K562 (cell line): ENCODE data around the gene CDYL. TPM values are rescaled to one million over a fixed set of nuclear protein-coding genes. Genes with fewer than 3 reads are reported as not detected.

Experiments used
- ATAC-seq: fragments of 200-7000 bp; cut with Tn5 transposase; 3 replicates; pipeline ENCODE4 v1.9.1; 2020; ENCODE audit warnings: moderate library complexity
- BruUV-seq: library from RNA; stranded (reverse); fragments of 400-500 nt; replicated peaks from 2 replicates; lab custom pipeline; 2021; lab: Mats Ljungman, UMichigan
- CTCF ChIA-PET: fragments of 300-600 bp; formaldehyde crosslinking; extraction: SDS; loops from one replicate; lab custom pipeline; 2021; ENCODE audit warnings: low intra/inter-chr PET ratio; lab: Yijun Ruan, JAX
- POLR2A ChIA-PET: fragments of 300-600, 350-650 bp; sonication (Branson Sonifier 250); formaldehyde crosslinking; extraction: SDS; loops from one replicate; lab custom pipeline; 2021; ENCODE audit warnings: antibody characterized with exemption, inconsistent platforms; lab: Yijun Ruan, JAX
- DNase-seq, 4 experiments: peaks; one replicate each; pipeline versions ENCODE4 v3.0.0 to v3.0.0-alpha.2; 2011 to 2018; ENCODE audit warnings: low spot score in 3 of 4, mixed read lengths in 3 of 4; ENCODE audit errors: extremely low read depth in 1 of 4
- FAIRE-seq: peaks from 2 replicates; lab custom pipeline; 2011; peaks lifted over from hg19 to GRCh38; lab: Jason Lieb, UNC
- H2AFZ ChIP-seq: 2 replicates; pipeline ENCODE4 v1.6.0; 2011; ENCODE audit warnings: low read depth, low read length, control low read depth, inconsistent platforms
- H3K27ac ChIP-seq: fragments of 200-600 bp; 3 replicates; pipeline ENCODE4 v1.8.0; 2011; ENCODE audit warnings: low read depth, mild to moderate bottlenecking, control low read depth, inconsistent platforms, low read length, moderate library complexity, mixed read lengths; ENCODE audit errors: extremely low read depth
- H3K27me3 ChIP-seq, 2 experiments: fragments of 300-600 bp in 1 of 2; 2 replicates in 1 of 2; 3 replicates in 1 of 2; pipeline versions ENCODE4 v1.6.0 to v1.8.0; 2011; ENCODE audit warnings: inconsistent platforms in 2 of 2, low read length in 2 of 2, mild to moderate bottlenecking in 1 of 2, mixed read lengths in 1 of 2, moderate library complexity in 1 of 2; ENCODE audit not compliant: control insufficient read depth in 2 of 2, insufficient read depth in 2 of 2
- H3K36me3 ChIP-seq: fragments of 300-600 bp; 3 replicates; pipeline ENCODE4 v1.8.0; 2011; ENCODE audit warnings: mild to moderate bottlenecking, low read length, inconsistent platforms; ENCODE audit not compliant: control insufficient read depth, insufficient read depth
- H3K4me1 ChIP-seq, 2 experiments: fragments of 200-600 bp in 1 of 2; replicated peaks in 1 of 2; 2 replicates in 1 of 2; 3 replicates in 1 of 2; pipeline versions ENCODE4 v1.5.1 to v1.8.0; 2011; ENCODE audit warnings: inconsistent platforms in 2 of 2, low read length in 2 of 2, mild to moderate bottlenecking in 1 of 2, mixed read lengths in 1 of 2, moderate library complexity in 1 of 2; ENCODE audit not compliant: control insufficient read depth in 2 of 2, insufficient read depth in 2 of 2
- H3K4me2 ChIP-seq: 2 replicates; pipeline ENCODE4 v1.6.1; 2011; ENCODE audit warnings: low read length, control low read depth, inconsistent platforms, mixed read lengths; ENCODE audit not compliant: insufficient read depth
- H3K4me3 ChIP-seq: fragments of 200-600 bp; sonication (generic), shearing (Covaris generic); 2 replicates; pipeline ENCODE4 v1.5.1; 2016; ENCODE audit warnings: control low read depth, inconsistent platforms
- H3K79me2 ChIP-seq: fragments of 200-600 bp; 3 replicates; pipeline ENCODE4 v1.8.0; 2011; ENCODE audit warnings: low read length, inconsistent platforms; ENCODE audit not compliant: control insufficient read depth, insufficient read depth
- H3K9ac ChIP-seq, 2 experiments: 2 replicates each; pipeline versions ENCODE4 v1.6.0 to v1.6.1; 2011; ENCODE audit warnings: low read depth in 2 of 2, low read length in 2 of 2, control low read depth in 1 of 2, inconsistent platforms in 1 of 2, mild to moderate bottlenecking in 1 of 2, mixed read lengths in 1 of 2; ENCODE audit not compliant: insufficient read depth in 1 of 2
- H3K9me1 ChIP-seq: one replicate; pipeline ENCODE4 v1.6.0; 2011; ENCODE audit warnings: inconsistent platforms, mild to moderate bottlenecking, low read length, moderate library complexity; ENCODE audit not compliant: control insufficient read depth, insufficient read depth
- H3K9me3 ChIP-seq: replicated peaks from 2 replicates; pipeline ENCODE4 v1.5.1; 2011; ENCODE audit warnings: low read depth, low read length, inconsistent platforms; ENCODE audit not compliant: control insufficient read depth, insufficient read depth
- H4K20me1 ChIP-seq: replicated peaks from 2 replicates; pipeline ENCODE4 v1.6.1; 2011; ENCODE audit warnings: low read length, inconsistent platforms, mixed read lengths; ENCODE audit not compliant: control insufficient read depth, insufficient read depth
- ARID1B ChIP-seq: fragments of 450-650 bp; IDR thresholded peaks from 2 replicates; pipeline ENCODE4 v1.6.1; 2016; ENCODE audit warnings: antibody characterized with exemption, mild to moderate bottlenecking, inconsistent platforms
- CBFA2T3 ChIP-seq: fragments of 450-650 bp; IDR thresholded peaks from 2 replicates; pipeline ENCODE4 v1.6.1; 2017
- CEBPB ChIP-seq: fragments of 450-650 bp; IDR thresholded peaks from 2 replicates; pipeline ENCODE4 v1.6.1; 2016; ENCODE audit warnings: missing genetic modification characterization, missing compliant biosample characterization
- CEBPG ChIP-seq, 3 experiments: fragments of 200-800 bp in 1 of 3; sonication (Bioruptor generic) in 1 of 3; sonication (generic) in 1 of 3; formaldehyde crosslinking in 1 of 3; IDR thresholded peaks in 2 of 3; conservative IDR thresholded peaks in 1 of 3; 2 replicates each; pipeline versions ENCODE4 v1.6.1 to v1.8.0; 2016 to 2022; ENCODE audit warnings: missing compliant biosample characterization in 2 of 3, missing genetic modification characterization in 2 of 3, mild to moderate bottlenecking in 1 of 3, missing genetic modification reagents in 1 of 3
- CREM ChIP-seq: IDR thresholded peaks from 2 replicates; pipeline ENCODE4 v1.6.1; 2014; ENCODE audit warnings: antibody characterized with exemption, low read depth
- EGR1 ChIP-seq: fragments of 450-650 bp; conservative IDR thresholded peaks from 2 replicates; pipeline ENCODE4 v1.6.1; 2017; ENCODE audit warnings: mild to moderate bottlenecking
- ESRRA ChIP-seq: fragments of 450-650 bp; IDR thresholded peaks from 2 replicates; pipeline ENCODE4 v1.6.1; 2014; ENCODE audit warnings: low read depth, mild to moderate bottlenecking, moderate library complexity, borderline replicate concordance
- HDAC1 ChIP-seq, 2 experiments: fragments of 450-650 bp; IDR thresholded peaks; 2 replicates each; pipeline ENCODE4 v1.6.1; 2016 to 2017; ENCODE audit warnings: inconsistent platforms in 1 of 2, mild to moderate bottlenecking in 1 of 2, moderate library complexity in 1 of 2
- HMG20B ChIP-seq: fragments of 250-450 bp; sonication (Bioruptor Pico); IDR thresholded peaks from 2 replicates; pipeline ENCODE4 v1.5.0; 2021; ENCODE audit warnings: mild to moderate bottlenecking
- LEF1 ChIP-seq: fragments of 450-650 bp; IDR thresholded peaks from 2 replicates; pipeline ENCODE4 v1.6.1; 2016; ENCODE audit warnings: mild to moderate bottlenecking
- NCOR1 ChIP-seq: fragments of 450-650 bp; IDR thresholded peaks from 2 replicates; pipeline ENCODE4 v1.6.1; 2016; ENCODE audit warnings: mild to moderate bottlenecking, moderate library complexity
- POU5F1 ChIP-seq: fragments of 150-350 bp; IDR thresholded peaks from 2 replicates; pipeline ENCODE4 v1.6.1; 2014; ENCODE audit warnings: borderline replicate concordance, low read length, low read depth, mild to moderate bottlenecking; ENCODE audit not compliant: partially characterized antibody
- PURB ChIP-seq: sonication (generic); formaldehyde crosslinking; IDR thresholded peaks from 2 replicates; pipeline ENCODE4 v1.9.0; 2021; ENCODE audit warnings: low read depth, mild to moderate bottlenecking, missing genetic modification reagents
- SMARCA5 ChIP-seq: fragments of 450-650 bp; IDR thresholded peaks from 2 replicates; pipeline ENCODE4 v1.6.1; 2016
- SOX6 ChIP-seq: fragments of 450-650 bp; IDR thresholded peaks from 2 replicates; pipeline ENCODE4 v1.6.1; 2014; ENCODE audit warnings: mild to moderate bottlenecking
- TCF3 ChIP-seq: sonication (generic); formaldehyde crosslinking; IDR thresholded peaks from 2 replicates; pipeline ENCODE4 v1.4.0; 2020; ENCODE audit warnings: mild to moderate bottlenecking, missing genetic modification reagents
- ZNF354B ChIP-seq: fragments of 250-450 bp; sonication (Bioruptor Pico); IDR thresholded peaks from 2 replicates; pipeline ENCODE4 v1.4.0; 2020
- ZNF384 ChIP-seq: IDR thresholded peaks from 2 replicates; pipeline ENCODE4 v1.6.1; 2012; ENCODE audit warnings: low read depth, low read length, improper control_type of control experiment
- WGBS: fragments of 100-300 bp; shearing (Covaris generic); methylation state at CpG from one replicate; pipeline ENCODE4 v1.1.6; 2016; ENCODE audit warnings: low coverage, mixed read lengths; ENCODE audit not compliant: insufficient coverage; ENCODE audit errors: missing lambda C conversion rate; 5-methylcytosine and 5-hydroxymethylcytosine counted together
- in situ Hi-C: fragments of 300-500 bp; cut with MboI; formaldehyde crosslinking; loops from 4 replicates; pipeline ENCODE4 v1.15.0; 2018; ENCODE audit warnings: inconsistent platforms, mixed read lengths
- intact Hi-C: fragments of 100-400 bp; cut with micrococcal nuclease; formaldehyde crosslinking; loops from 2 replicates; pipeline ENCODE4 v1.14.2; 2022
- polyA plus RNA-seq, 8 experiments: library from polyadenylated mRNA; depleted of rRNA in 4 of 8; stranded (reverse) in 5 of 8; unstranded in 3 of 8; fragments of >200 nt; fragmentation: Nextera tagmentation in 2 of 8; fragmentation: Illumina TruSeq in 1 of 8; extraction: Ambion mirVana in 2 of 8; extraction: Trizol in 1 of 8; gene quantifications; 2 replicates each; pipeline versions ENCODE4 v1.2.1 to v1.2.3, GENCODE V29; 2011 to 2014; ENCODE audit warnings: inconsistent platforms in 1 of 8, missing spikeins in 1 of 8
- total RNA-seq, 7 experiments: library from RNA; depleted of rRNA in 6 of 7; stranded (reverse); fragments of >200 nt in 6 of 7; fragmentation: Illumina TruSeq in 2 of 7; extraction: Trizol in 2 of 7; gene quantifications; 2 replicates each; pipeline versions ENCODE4 v1.2.1 to v1.2.3, GENCODE V29; 2011 to 2021; ENCODE audit warnings: low replicate concordance in 1 of 7
- TF ChIP-seq, protein P1 (sequence below): fragments of 450-650 bp; IDR thresholded peaks from 2 replicates; pipeline ENCODE4 v1.6.1; 2016; ENCODE audit warnings: borderline replicate concordance
- TF ChIP-seq, protein P2 (sequence below): fragments of 450-650 bp; IDR thresholded peaks from 2 replicates; pipeline ENCODE4 v1.7.0; 2016; ENCODE audit warnings: borderline replicate concordance

CDYL gene
- total and polyA plus RNA-seq, 9 of the 15 experiments (the other 6 are each of a cell fraction or from before 2014, with no cell fraction given): 8.1 to 45.8 (median 40.8) TPM

- FAIRE-seq: no peak
- peak; percentile 59 for ATAC-seq
- ChIA-PET POLR2A (interaction anchor here (0.6 kb wide), 1 partner anchor 582 kb away, joined by 3 read pairs; no protein-coding TSS in a partner anchor), CTCF (interaction anchor here (0.6 to 0.7 kb wide), 2 partner anchors 579 to 1492 kb away, joined by 3 read pairs; no protein-coding TSS in a partner anchor)
- Histone ChIP-seq H3K4me2 (no peak overlapping the region), H3K4me3 (no peak overlapping the region), H2AFZ (no peak overlapping the region), H3K9ac (peak overlapping the region in 1 of 2 experiments; percentile 38; a peak in 2 of 4 replicates), H4K20me1 (peaks cover 32% of the 10 kb centered on the region), H3K4me1 (peaks cover 12% of the 10 kb centered on the region in 2 experiments; a peak in 4 of 5 replicates), H3K9me1 (peaks cover 6% of the 10 kb centered on the region), H3K27me3 (no peaks in the 10 kb centered on the region), H3K27ac (no peak overlapping the region), H3K79me2 (peaks cover 99% of the 10 kb centered on the region), H3K9me3 (no peaks in the 10 kb centered on the region), H3K36me3 (0 out of 3 replicates have a peak, but pooled peaks cover 2% of the 10 kb centered on the region)
- no TSS peak for BruUV-seq
- peak in 1 of 4 experiments; percentile 35 for DNase-seq
- in situ Hi-C loops (no loop called here), intact Hi-C loops (no loop called here)
- 14% methylated on average over 5 of the region's 5 CpGs for WGBS
- no peak for TF ChIP-seq ESRRA
- TF ChIP-seq HMG20B (CRISPR knock-in tag): no peak
- TF ChIP-seq CEBPB: peak; percentile 80
- no peak for TF ChIP-seq ZNF354B (CRISPR knock-in tag)
- TF ChIP-seq, protein P1, sequence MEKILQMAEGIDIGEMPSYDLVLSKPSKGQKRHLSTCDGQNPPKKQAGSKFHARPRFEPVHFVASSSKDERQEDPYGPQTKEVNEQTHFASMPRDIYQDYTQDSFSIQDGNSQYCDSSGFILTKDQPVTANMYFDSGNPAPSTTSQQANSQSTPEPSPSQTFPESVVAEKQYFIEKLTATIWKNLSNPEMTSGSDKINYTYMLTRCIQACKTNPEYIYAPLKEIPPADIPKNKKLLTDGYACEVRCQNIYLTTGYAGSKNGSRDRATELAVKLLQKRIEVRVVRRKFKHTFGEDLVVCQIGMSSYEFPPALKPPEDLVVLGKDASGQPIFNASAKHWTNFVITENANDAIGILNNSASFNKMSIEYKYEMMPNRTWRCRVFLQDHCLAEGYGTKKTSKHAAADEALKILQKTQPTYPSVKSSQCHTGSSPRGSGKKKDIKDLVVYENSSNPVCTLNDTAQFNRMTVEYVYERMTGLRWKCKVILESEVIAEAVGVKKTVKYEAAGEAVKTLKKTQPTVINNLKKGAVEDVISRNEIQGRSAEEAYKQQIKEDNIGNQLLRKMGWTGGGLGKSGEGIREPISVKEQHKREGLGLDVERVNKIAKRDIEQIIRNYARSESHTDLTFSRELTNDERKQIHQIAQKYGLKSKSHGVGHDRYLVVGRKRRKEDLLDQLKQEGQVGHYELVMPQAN: 0 out of 2 replicates have a peak, but pooled peaks have one; percentile 29
- TF ChIP-seq CBFA2T3: peak; percentile 74
- peak in 1 of 2 experiments; percentile 48; a peak in 1 of 4 replicates for TF ChIP-seq HDAC1 (IDR thresholded peaks at IDR 0.05)
- TF ChIP-seq EGR1: peak; percentile 39
- no peak for TF ChIP-seq SMARCA5
- no peak for TF ChIP-seq PURB (CRISPR knock-in tag)
- TF ChIP-seq ZNF384: 0 out of 2 replicates have a peak, but pooled peaks have one; percentile 28
- no peak for TF ChIP-seq NCOR1
- no peak for TF ChIP-seq POU5F1
- TF ChIP-seq ARID1B: 0 out of 2 replicates have a peak, but pooled peaks have one; percentile 13
- TF ChIP-seq CEBPG (CRISPR knock-in tag; IDR thresholded peaks at IDR 0.05): no peak
- peak; percentile 48 to 58; a peak in 2 of 4 replicates for TF ChIP-seq CEBPG (tag; conservative IDR thresholded peaks at IDR 0.05 in 1 of 2, IDR thresholded peaks at IDR 0.05 in 1 of 2)
- TF ChIP-seq TCF3 (CRISPR knock-in tag): peak; percentile 38; the same call in 1 of the 2 replicates
- 0 out of 2 replicates have a peak, but pooled peaks have one; percentile 13 for TF ChIP-seq CREM
- no peak for TF ChIP-seq SOX6
- no peak for TF ChIP-seq LEF1
- TF ChIP-seq, protein P2, sequence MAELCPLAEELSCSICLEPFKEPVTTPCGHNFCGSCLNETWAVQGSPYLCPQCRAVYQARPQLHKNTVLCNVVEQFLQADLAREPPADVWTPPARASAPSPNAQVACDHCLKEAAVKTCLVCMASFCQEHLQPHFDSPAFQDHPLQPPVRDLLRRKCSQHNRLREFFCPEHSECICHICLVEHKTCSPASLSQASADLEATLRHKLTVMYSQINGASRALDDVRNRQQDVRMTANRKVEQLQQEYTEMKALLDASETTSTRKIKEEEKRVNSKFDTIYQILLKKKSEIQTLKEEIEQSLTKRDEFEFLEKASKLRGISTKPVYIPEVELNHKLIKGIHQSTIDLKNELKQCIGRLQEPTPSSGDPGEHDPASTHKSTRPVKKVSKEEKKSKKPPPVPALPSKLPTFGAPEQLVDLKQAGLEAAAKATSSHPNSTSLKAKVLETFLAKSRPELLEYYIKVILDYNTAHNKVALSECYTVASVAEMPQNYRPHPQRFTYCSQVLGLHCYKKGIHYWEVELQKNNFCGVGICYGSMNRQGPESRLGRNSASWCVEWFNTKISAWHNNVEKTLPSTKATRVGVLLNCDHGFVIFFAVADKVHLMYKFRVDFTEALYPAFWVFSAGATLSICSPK: no peak
Measured at GRCh38 chr6:4803343-4803744, 27.1 kb downstream of the CDYL start.
